GM19328 (cell line): ENCODE results near the gene KCNH8.
"Not testable (repeated sequence)": the region's sequence is repeated elsewhere in the genome, so short reads cannot be mapped to it uniquely, and the experiment has no call there.

Experiments used
- ATAC-seq: cut with Tn5 transposase; IDR thresholded peaks from one replicate; pipeline ENCODE4 v1.9.1; 2021; ENCODE audit warnings: mild to moderate bottlenecking, moderate library complexity; ENCODE audit not compliant: unreplicated experiment

KCNH8 gene

GRCh38 chr3:19147905-19148767, at the start of gene KCNH8:
Gene KCNH8, plus strand, starts transcription at chr3:19148510. Its CDS starts 210 bp downstream, at chr3:19148720.
- ATAC-seq: no peak

- ATAC-seq: not testable (repeated sequence)
These were observed 45.5 kb upstream of the KCNH8 start for GRCh38 chr3:19102654-19103290.

GRCh38 chr3:19103510-19103909, 44.8 kb upstream of the KCNH8 start:
- ATAC-seq: no peak

- no peak for ATAC-seq
These were observed 43.9 kb upstream of the KCNH8 start for GRCh38 chr3:19104459-19104858.

GRCh38 chr3:19105826-19106225, 42.5 kb upstream of the KCNH8 start:
- no peak for ATAC-seq

GRCh38 chr3:19106307-19106706, 42.0 kb upstream of the KCNH8 start:
- ATAC-seq: no peak

GRCh38 chr3:19107719-19108118, 40.6 kb upstream of the KCNH8 start:
- ATAC-seq: no peak

- ATAC-seq: no peak
These were observed 37.9 kb upstream of the KCNH8 start for GRCh38 chr3:19110335-19110895.

DNA sequence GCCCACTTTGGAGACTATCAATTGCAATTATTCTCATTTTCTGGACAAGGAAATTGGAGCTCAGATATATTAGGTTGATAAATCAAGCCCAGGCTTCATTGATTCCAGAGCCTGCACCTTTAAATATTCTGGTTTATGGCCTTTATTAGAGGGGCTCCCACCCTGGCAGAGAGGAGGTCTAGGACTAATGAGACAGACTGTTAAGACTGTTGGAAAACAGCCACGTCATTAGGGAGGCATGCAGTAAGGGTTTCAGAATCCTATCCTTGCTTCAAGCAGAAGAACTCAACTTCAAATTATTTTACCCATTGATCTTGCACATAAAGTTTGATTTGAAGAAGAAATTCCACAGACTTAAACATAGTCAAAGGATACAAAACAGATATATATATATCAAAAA, 33.8 kb upstream of the KCNH8 start:
- ATAC-seq: no peak

GRCh38 chr3:19116239-19116638, 32.1 kb upstream of the KCNH8 start:
- no peak for ATAC-seq

DNA sequence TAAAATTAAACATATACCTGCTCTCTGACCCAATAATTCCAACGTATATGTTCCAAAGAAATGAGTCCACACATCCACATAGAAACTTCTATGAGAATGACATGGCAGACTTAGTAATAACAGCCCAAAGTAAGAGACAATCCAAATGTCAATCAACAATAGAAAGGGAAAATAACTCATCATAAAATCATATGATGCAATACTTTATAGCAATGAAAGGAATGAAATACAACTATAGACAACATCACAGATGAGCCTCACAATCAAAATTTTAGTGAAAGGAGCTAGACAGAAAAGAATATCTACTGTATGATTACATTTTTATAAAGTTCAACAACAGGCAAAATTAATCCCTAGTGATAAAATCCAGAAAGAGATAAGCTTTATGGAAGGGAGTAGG, 23.6 kb upstream of the KCNH8 start:
- ATAC-seq: no peak

GRCh38 chr3:19139863-19140262, 8.4 kb upstream of the KCNH8 start:
- no peak for ATAC-seq

DNA sequence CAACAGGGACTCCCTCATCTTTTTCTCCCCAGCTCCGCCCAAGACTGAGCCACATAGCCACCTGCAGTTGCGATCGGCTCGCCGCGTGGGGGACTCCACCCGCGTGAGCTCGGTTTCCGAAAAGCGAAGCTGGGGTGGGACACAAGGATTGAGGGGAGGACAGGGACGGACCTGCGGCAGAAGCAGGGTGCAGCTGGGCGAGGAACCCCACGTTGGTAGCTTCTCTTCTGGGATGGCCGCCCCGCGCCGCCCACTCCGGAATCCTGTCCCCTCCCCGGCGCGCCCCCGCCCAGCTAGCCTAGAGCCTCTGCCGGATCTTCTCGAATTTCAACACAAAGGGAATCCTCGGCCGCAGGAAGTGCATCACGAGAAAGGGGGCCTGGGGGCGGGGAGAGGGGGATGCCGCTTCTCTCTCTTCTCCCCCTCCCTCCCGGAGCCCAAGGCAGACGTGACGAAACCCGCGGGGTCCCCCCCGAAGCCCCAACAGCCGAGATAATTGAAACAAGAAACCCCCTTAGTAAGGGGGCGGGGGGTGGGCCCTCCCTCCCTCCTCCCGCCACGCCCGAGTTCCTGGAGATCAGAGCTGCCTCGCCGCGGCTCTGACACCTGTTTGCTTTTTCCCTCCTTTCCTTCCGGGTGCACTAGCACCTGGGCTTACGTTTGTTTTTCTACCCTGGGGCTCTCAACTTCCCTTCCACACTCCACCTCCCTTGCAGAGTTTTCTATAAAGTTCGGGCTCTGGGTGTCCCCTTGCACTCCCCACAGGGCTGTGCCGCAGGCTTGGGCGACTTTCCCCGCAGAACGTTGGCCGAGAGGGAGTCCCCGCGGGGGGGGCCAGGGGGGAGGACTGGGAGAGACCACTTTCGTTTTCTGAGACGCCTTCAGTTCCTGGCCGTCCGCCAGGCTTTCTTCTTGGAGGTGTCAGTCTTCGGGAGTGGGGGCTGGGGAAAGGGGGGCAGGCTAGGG, 1.3 kb upstream of the KCNH8 start:
- peak; percentile 76 for ATAC-seq

DNA sequence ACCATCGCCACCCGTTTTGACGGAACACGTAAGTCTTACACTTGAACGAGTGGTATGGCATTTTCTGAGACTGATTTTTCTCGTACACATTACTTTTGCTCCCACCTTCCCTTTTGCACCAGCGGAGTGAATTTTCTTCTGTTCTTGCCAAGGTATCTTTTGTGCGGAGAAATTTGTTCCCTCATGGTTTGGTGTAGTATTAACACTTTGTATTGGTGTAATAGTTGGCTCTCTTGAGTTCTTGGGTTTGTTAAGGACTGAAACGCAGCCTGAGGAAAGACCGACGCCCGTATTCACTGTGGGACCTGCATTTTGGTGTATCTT, 420 bp downstream of the KCNH8 start:
- ATAC-seq: no peak

DNA sequence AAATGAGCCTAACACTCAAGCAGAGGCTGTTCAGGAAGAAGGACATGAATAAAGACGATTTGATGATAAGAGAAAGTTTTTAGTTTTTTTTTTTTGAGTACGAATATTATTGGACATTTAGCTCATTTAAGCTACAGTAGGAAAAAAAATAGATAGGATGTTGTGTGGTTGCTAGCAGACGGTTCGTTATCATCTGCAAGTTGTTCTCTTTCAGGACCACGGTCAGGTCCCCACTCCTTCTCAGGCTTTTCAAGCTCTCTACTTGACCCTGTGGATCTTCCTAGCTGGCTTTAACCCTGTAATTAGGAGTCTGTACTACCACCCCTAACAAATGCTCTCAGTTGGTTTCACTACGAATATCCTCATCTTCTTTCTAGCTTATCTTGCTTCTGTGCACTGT, 1.1 kb downstream of the KCNH8 start:
- ATAC-seq: no peak

DNA sequence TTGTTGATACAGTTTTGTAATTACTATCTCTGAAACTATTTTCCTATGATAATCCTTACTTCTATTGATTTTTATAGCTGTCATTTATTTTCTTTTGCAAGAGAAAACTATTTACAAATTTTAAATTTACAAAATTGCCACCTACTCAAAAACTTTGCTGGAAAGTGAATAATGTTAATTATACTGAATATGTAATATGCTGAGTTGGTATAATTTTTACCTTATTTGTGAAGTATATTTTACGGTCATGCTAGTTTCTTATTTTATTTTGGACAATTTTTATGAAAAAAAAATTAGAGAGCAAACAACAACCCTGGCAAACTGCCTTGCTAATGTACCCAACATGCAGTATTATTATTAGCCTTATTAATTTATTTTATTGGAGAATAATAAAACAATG, 2.9 kb downstream of the KCNH8 start:
- ATAC-seq: no peak

DNA sequence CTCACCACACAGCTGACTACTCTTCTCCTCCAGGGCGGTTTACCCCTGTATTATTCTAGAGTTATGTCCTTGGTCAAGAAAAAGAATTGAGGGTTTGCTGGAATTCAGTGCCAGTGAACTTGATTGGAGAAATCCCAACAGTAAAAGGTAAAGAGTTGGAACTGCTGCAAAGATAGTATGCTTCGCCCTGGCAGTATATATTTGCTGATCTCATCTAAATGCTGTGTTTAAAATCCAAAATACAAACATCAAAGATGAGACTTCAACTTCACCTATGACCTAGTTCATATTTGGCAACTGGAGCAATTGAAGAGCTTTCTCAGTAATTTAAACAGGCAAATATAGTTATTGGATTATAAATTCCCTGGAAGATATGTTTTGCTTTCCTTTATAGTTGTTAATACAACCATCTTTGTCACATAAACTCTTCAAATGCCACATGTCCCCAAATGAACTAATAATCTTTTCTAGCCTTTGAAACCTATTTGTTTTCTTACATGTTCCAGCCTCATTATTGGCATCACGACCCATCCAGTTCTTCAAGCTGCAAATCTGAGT, 6.5 kb downstream of the KCNH8 start:
- no peak for ATAC-seq

DNA sequence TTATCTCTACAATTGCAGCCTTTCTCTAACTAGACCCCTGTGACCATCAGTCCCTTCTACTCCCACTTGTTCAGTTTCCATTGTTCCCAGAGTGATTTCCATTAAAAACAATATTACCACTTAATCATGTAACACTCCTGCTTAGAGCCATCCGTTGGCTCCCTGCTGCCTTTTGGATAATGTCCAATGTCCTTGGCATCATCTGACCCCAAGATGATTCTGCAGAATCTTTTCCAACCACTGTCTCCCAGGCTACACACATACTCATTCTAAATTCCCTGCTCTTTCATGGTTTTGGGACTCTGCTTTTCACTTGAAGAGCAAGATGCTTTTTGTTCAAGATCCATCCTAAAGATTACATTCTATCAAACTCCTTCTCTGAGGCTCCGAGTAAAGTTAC, 7.1 kb downstream of the KCNH8 start:
- no peak for ATAC-seq

DNA sequence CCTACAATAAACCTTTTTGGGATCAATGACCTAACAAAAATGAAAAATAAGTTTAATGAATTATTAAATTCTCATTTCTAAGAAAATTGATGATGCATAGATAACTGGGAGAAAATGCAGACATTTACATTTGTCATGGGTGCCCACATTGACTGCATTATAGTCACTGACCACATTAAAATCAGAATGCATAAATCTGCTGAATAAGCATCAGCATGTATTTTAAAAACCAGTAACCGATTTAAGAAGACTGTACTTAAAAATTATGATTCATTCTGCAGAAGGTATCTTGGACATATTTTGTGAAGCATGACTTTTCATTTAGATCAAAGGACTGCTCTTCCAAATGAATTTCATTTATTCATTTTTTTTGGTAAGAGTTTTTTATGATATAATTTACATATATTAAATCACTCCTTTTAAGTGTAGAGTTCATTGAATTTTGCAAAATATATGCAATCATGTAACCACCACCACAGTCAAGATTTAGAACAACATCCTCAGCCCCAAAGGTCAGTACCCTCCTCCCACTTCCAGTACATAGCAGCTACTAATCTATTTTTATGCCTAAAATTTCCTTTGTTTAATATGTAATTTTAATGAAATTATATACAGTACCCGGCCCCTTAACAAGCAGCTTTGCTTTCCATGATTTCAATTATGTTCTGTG, 11.8 kb downstream of the KCNH8 start:
- no peak for ATAC-seq

- no peak for ATAC-seq
These were observed 17.3 kb downstream of the KCNH8 start for GRCh38 chr3:19165654-19166053.
